ENCODE measurements around the gene UTP11.

Gene UTP11

DNA sequence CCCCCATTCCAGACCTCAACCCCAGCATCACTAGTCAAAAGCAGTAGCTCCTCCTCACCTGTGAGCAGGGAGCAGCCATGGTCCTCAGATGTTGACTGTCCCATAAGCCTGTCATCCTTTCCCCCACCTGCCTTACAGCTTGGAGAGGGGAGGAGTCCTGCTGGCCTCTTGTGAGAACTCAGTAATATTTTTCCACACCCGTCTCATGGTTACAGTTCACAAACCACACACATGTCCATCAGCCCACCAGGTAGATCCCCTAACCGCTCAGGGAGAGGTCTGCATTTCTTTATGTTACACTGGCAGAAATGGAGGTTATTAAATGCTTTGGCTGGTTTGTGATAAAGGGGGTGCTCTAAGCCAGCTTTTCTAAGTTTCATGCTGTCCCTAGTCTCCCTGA, 60.3 kb downstream of the UTP11 start:
- no peak overlapping the region for H3K27ac ChIP-seq (ENCODE audit: insufficient read depth in 1 of 2, low read depth in 1 of 2, low read length in 2 of 2, poor library complexity in 1 of 2, severe bottlenecking in 2 of 2)
- no peak overlapping the region for H3K4me3 ChIP-seq (ENCODE audit: control insufficient read depth in 1 of 7, extremely low read depth in 1 of 7, insufficient read depth in 4 of 7, low read depth in 2 of 7, low read length in 6 of 7)
- no peaks in the 10 kb centered on the region for H3K9me3 ChIP-seq (ENCODE audit: control extremely low read depth in 1 of 5, control insufficient read depth in 4 of 5, insufficient read depth in 2 of 5, low read depth in 1 of 5, low read length in 4 of 5)
- ChIA-PET POLR2A (no interaction called here), CTCF (interaction anchor here (0.7 to 1.9 kb wide), 5 partner anchors 12 to 42 kb away, joined by 3 to 6 read pairs (median 5); no protein-coding TSS in a partner anchor)
- peaks cover 0 to 14% (median 0%) of the 10 kb centered on the region in 5 experiments for H3K27me3 ChIP-seq (replicated peaks in 2 of 5; ENCODE audit: control insufficient read depth in 4 of 5, insufficient read depth in 5 of 5, low read length in 4 of 5)
- H3K36me3 ChIP-seq (ENCODE audit: control insufficient read depth in 4 of 4, insufficient read depth in 4 of 4, low read length in 3 of 4) = no peaks in the 10 kb centered on the region
- peaks cover 0 to 9% (median 8%) of the 10 kb centered on the region in 4 experiments for H3K4me1 ChIP-seq (ENCODE audit: control extremely low read depth in 1 of 4, control insufficient read depth in 4 of 4, insufficient read depth in 4 of 4, low read length in 3 of 4)
- WGBS (ENCODE audit: insufficient coverage) = no CpG with 5 or more reads among the region's 2 CpGs
- DNase-seq = no peak

DNA sequence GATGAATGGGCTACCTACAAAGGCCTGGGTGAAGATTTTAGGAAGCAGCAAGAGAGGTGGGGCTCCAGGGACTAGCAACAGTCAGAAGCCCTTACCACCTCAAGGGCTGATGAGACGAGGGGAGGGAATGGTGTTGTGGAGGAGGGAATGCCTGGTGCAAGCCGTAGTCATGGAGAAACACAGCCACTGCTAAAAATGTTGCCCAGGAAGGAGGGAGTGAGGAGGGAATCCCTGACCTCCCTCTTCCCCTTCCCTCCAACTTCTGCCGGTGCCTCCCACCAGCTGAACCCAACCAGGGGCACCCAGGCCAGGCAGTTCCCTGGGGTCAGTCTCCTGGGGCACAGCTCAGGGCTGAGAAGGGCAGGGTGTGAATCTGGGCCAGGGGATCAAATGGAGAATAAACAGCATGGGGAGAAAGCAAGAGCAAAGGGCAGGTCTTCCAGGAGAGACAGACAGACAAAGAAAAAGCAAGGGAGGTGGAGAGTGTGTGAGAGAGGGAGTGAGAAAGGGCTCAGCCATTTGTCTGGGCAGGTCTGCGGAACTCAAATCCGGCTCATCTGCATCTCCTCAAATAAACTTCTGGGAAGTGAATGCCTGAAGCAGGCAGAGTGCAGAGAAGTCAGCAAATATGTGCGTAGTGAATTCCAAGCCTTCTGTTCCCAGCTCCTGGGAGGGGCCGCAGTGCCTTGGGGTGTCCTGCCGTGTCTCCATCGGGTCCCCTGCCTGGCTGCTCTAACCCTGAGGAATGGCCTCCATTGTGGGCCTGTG, 61.2 kb downstream of the UTP11 start:
- DNase-seq = no peak
- H3K4me1 ChIP-seq (ENCODE audit: control extremely low read depth in 1 of 4, control insufficient read depth in 4 of 4, insufficient read depth in 4 of 4, low read length in 3 of 4) = peaks cover 0 to under 1% (median under 1%) of the 10 kb centered on the region in 4 experiments
- CTCF ChIA-PET = interaction anchor here (1.6 kb wide), 1 partner anchor 13 kb away, joined by 6 read pairs; no protein-coding TSS in a partner anchor
- H3K4me3 ChIP-seq (ENCODE audit: control insufficient read depth in 1 of 7, extremely low read depth in 1 of 7, insufficient read depth in 4 of 7, low read depth in 2 of 7, low read length in 6 of 7) = no peak overlapping the region
- 83% methylated on average over 7 of the region's 9 CpGs for whole genome bisulfite sequencing (ENCODE audit: insufficient coverage)
- peaks cover 0 to 14% (median 0%) of the 10 kb centered on the region in 5 experiments for H3K27me3 ChIP-seq (replicated peaks in 2 of 5; ENCODE audit: control insufficient read depth in 4 of 5, insufficient read depth in 5 of 5, low read length in 4 of 5)
- H3K9me3 ChIP-seq (ENCODE audit: control extremely low read depth in 1 of 5, control insufficient read depth in 4 of 5, insufficient read depth in 2 of 5, low read depth in 1 of 5, low read length in 4 of 5) = no peaks in the 10 kb centered on the region
- no peak overlapping the region for H3K27ac ChIP-seq (ENCODE audit: insufficient read depth in 1 of 2, low read depth in 1 of 2, low read length in 2 of 2, poor library complexity in 1 of 2, severe bottlenecking in 2 of 2)
- POLR2A ChIA-PET = no interaction called here
- no peaks in the 10 kb centered on the region for H3K36me3 ChIP-seq (ENCODE audit: control insufficient read depth in 4 of 4, insufficient read depth in 4 of 4, low read length in 3 of 4)

DNA sequence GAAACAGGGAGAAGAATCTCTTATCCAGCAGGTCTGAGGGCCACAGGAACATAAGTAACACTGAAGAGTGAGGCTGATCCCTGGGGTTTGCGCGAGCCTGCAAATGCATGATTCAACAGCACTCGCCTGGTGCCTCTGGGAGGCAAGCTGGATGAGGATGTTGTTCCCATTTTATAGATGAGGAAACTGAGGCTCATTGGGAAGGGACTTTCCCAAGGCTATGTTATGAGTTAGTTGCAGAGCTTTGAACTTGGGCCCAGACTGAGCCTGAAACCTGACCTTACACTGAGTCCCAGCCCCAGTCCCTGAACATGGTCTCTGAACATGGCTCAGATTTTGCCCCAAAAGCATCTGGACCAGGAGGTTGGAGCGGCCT, 61.8 kb downstream of the UTP11 start:
- H3K9me3 ChIP-seq (ENCODE audit: control extremely low read depth in 1 of 5, control insufficient read depth in 4 of 5, insufficient read depth in 2 of 5, low read depth in 1 of 5, low read length in 4 of 5) = no peaks in the 10 kb centered on the region
- H3K27ac ChIP-seq (ENCODE audit: insufficient read depth in 1 of 2, low read depth in 1 of 2, low read length in 2 of 2, poor library complexity in 1 of 2, severe bottlenecking in 2 of 2) = no peak overlapping the region
- WGBS (ENCODE audit: insufficient coverage) = 93% methylated on average over 4 of the region's 4 CpGs
- H3K4me3 ChIP-seq (ENCODE audit: control insufficient read depth in 1 of 7, extremely low read depth in 1 of 7, insufficient read depth in 4 of 7, low read depth in 2 of 7, low read length in 6 of 7) = no peak overlapping the region
- CTCF ChIA-PET = no interaction called here
- H3K4me1 ChIP-seq (ENCODE audit: control extremely low read depth in 1 of 4, control insufficient read depth in 4 of 4, insufficient read depth in 4 of 4, low read length in 3 of 4) = no peaks in the 10 kb centered on the region
- no peak for DNase-seq
- peaks cover 0 to 14% (median 0%) of the 10 kb centered on the region in 5 experiments for H3K27me3 ChIP-seq (replicated peaks in 2 of 5; ENCODE audit: control insufficient read depth in 4 of 5, insufficient read depth in 5 of 5, low read length in 4 of 5)
- POLR2A ChIA-PET = no interaction called here
- no peaks in the 10 kb centered on the region for H3K36me3 ChIP-seq (ENCODE audit: control insufficient read depth in 4 of 4, insufficient read depth in 4 of 4, low read length in 3 of 4)
